Suprapubic skin (tissue), 4 donors: ENCODE measurements around the gene EIF2AK3. TPM values are rescaled to one million over a fixed set of nuclear protein-coding genes. Genes with fewer than 3 reads are reported as not detected.

Experiments used
- DNase-seq, 2 donors: peaks; one replicate each; pipeline ENCODE4 v3.0.0-alpha.2; 2019; ENCODE audit warnings: low spot score in 2 of 2
- H3K27ac ChIP-seq: fragments of 200-600 bp; sonication (generic); one replicate; pipeline ENCODE4 v1.5.1; 2019
- H3K27me3 ChIP-seq: fragments of 200-600 bp; sonication (generic); one replicate; pipeline ENCODE4 v1.5.1; 2019
- H3K36me3 ChIP-seq: fragments of 200-600 bp; sonication (generic); one replicate; pipeline ENCODE4 v1.5.1; 2019
- H3K4me1 ChIP-seq: fragments of 200-600 bp; sonication (generic); one replicate; pipeline ENCODE4 v1.5.1; 2019
- H3K4me3 ChIP-seq: fragments of 200-600 bp; sonication (generic); one replicate; pipeline ENCODE4 v1.5.1; 2019; ENCODE audit warnings: mild to moderate bottlenecking
- H3K9me3 ChIP-seq: fragments of 200-600 bp; sonication (generic); one replicate; pipeline ENCODE4 v1.5.1; 2019
- CTCF ChIP-seq, 2 donors: fragments of 200-600 bp in 1 of 2; fragments of 450-650 bp in 1 of 2; sonication (generic) in 1 of 2; IDR thresholded peaks; one replicate each; pipeline ENCODE4 v1.5.1; 2016 to 2019; ENCODE audit warnings: antibody characterized with exemption in 2 of 2, mild to moderate bottlenecking in 1 of 2, moderate library complexity in 1 of 2
- EP300 ChIP-seq: sonication (generic); formaldehyde crosslinking; IDR thresholded peaks from one replicate; pipeline ENCODE4 v1.6.1; 2017; ENCODE audit warnings: antibody characterized with exemption
- POLR2A ChIP-seq, 2 donors: fragments of 450-650 bp; IDR thresholded peaks; one replicate each; pipeline ENCODE4 v1.6.1; 2017; ENCODE audit warnings: antibody characterized with exemption in 2 of 2, mild to moderate bottlenecking in 2 of 2, moderate library complexity in 2 of 2
- POLR2AphosphoS5 ChIP-seq, 3 donors: sonication (generic); formaldehyde crosslinking; IDR thresholded peaks; one replicate each; pipeline ENCODE4 v1.6.1; 2017; ENCODE audit warnings: antibody characterized with exemption in 3 of 3
- WGBS: methylation state at CpG from one replicate; pipeline ENCODE4 v1.1.5; 2018; 5-methylcytosine and 5-hydroxymethylcytosine counted together
- total RNA-seq, 4 donors: library from RNA; depleted of rRNA; stranded (reverse); fragments of >200 nt; gene quantifications; one replicate each; pipeline ENCODE4 v1.1.0, GENCODE V29; 2016

The EIF2AK3 gene
- total RNA-seq, 4 donors from 2014 or later: 23.4 to 30.2 (median 23.9) TPM

DNA sequence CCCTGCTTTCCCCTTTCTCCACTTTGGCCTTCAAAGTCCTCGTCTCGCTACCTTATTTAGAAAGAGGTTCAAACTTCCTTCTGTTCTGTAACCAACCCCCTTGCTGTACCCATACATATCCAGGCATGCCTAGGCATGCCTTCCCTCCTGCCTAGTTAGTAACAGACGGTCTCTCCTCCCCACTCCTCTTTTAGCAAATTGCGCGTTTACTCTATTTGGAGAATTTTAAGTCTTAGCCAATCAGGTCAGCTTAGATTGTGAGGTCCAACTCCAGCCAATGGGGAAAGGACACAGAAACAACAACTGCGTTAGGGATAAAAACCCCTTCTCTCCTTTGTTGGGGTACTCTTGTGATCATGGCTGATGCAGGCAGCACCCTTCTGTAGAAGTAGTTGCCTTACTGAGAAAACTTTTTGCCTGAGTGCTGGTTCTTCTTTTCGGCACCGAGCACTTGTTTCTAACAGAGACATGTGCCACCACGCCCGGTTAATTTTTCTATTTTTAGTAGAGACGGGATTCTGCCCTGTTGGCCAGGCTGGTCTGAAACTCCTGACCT lies 88.8 kb downstream of the EIF2AK3 start:
- no peak overlapping the region for H3K4me3 ChIP-seq
- DNase-seq: no peak
- H3K36me3 ChIP-seq: no peaks in the 10 kb centered on the region
- no peaks in the 10 kb centered on the region for H3K27me3 ChIP-seq
- no peaks in the 10 kb centered on the region for H3K4me1 ChIP-seq
- TF ChIP-seq EP300: no peak
- no peak for TF ChIP-seq POLR2A (IDR thresholded peaks at IDR 0.05)
- no peak for TF ChIP-seq POLR2AphosphoS5 (IDR thresholded peaks at IDR 0.05)
- TF ChIP-seq CTCF (IDR thresholded peaks at IDR 0.05): no peak
- WGBS: 89% methylated on average over 11 of the region's 11 CpGs
- H3K9me3 ChIP-seq: no peaks in the 10 kb centered on the region
- no peak overlapping the region for H3K27ac ChIP-seq

GRCh38 chr2:88537640-88538039 lies 89.6 kb downstream of the EIF2AK3 start:
- Histone ChIP-seq H3K27me3 (no peaks in the 10 kb centered on the region), H3K4me3 (no peak overlapping the region), H3K9me3 (no peaks in the 10 kb centered on the region), H3K4me1 (no peaks in the 10 kb centered on the region), H3K36me3 (no peaks in the 10 kb centered on the region), H3K27ac (no peak overlapping the region)
- no peak for DNase-seq
- TF ChIP-seq CTCF (IDR thresholded peaks at IDR 0.05) (no peak), POLR2AphosphoS5 (IDR thresholded peaks at IDR 0.05) (no peak), POLR2A (IDR thresholded peaks at IDR 0.05) (no peak), EP300 (no peak)
- 51% methylated on average over 6 of the region's 6 CpGs for WGBS

DNA sequence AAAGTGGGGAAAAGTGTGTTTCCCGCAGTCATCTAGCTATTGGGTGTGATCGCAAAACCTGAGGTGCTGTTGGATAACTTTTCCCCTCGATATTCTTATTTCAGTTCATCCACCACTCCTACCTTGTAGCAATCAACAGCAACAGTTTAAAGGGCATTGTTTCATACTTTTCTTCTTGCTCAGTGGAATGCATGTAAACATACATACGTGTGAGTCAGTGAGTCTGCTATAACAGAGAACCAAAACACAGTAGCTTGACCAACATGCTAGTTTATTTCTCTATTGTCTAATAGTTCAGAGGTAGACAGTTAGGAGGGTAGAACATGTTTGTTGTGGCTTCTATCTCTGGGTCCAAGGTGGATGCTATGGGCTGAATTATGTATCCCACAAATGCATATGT lies 97.2 kb downstream of the EIF2AK3 start:
- no peaks in the 10 kb centered on the region for H3K9me3 ChIP-seq
- TF ChIP-seq EP300: no peak
- TF ChIP-seq POLR2AphosphoS5 (IDR thresholded peaks at IDR 0.05): no peak
- no peak for TF ChIP-seq CTCF (IDR thresholded peaks at IDR 0.05)
- TF ChIP-seq POLR2A (IDR thresholded peaks at IDR 0.05): no peak
- H3K4me1 ChIP-seq: no peaks in the 10 kb centered on the region
- H3K27ac ChIP-seq: no peak overlapping the region
- 89% methylated on average over 4 of the region's 4 CpGs for WGBS
- no peaks in the 10 kb centered on the region for H3K27me3 ChIP-seq
- no peaks in the 10 kb centered on the region for H3K36me3 ChIP-seq
- no peak overlapping the region for H3K4me3 ChIP-seq
- DNase-seq: no peak

DNA sequence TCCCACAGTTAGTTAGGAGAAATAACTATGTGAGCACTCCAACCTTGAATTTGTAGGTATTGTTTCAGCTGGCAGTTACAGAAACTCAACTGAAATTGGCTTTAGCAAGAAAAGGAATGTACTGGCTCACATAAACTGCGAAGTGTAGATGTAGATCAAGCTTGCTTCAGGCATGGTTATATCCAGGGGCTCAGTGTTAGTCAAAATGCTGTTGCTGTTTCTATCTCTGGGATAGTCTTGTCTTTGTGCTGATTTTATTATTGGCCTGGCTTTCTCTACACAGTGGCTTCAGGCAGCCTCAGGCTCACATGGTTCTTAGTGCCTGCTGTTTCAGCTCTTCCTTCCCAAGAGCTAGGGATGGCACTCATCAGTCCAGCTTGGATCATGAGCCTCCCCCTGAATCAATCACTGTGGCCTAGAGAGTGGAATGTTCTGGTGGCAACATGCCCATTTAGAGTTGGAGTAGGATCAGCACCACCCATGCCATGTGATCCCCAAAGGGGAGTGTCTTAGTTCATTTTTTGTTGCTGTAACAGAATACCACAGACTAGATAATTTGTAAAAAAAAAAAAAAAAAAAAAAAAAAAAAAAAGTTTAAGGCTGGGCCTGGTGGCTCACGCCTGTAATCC lies 105.7 kb downstream of the EIF2AK3 start:
- Histone ChIP-seq H3K27ac (no peak overlapping the region), H3K4me3 (no peak overlapping the region), H3K9me3 (no peaks in the 10 kb centered on the region), H3K36me3 (no peaks in the 10 kb centered on the region), H3K4me1 (no peaks in the 10 kb centered on the region), H3K27me3 (no peaks in the 10 kb centered on the region)
- 74% methylated on average over 2 of the region's 2 CpGs for WGBS
- no peak for TF ChIP-seq CTCF (IDR thresholded peaks at IDR 0.05)
- TF ChIP-seq POLR2AphosphoS5 (IDR thresholded peaks at IDR 0.05): no peak
- TF ChIP-seq POLR2A (IDR thresholded peaks at IDR 0.05): no peak
- no peak for TF ChIP-seq EP300
- DNase-seq: no peak

DNA sequence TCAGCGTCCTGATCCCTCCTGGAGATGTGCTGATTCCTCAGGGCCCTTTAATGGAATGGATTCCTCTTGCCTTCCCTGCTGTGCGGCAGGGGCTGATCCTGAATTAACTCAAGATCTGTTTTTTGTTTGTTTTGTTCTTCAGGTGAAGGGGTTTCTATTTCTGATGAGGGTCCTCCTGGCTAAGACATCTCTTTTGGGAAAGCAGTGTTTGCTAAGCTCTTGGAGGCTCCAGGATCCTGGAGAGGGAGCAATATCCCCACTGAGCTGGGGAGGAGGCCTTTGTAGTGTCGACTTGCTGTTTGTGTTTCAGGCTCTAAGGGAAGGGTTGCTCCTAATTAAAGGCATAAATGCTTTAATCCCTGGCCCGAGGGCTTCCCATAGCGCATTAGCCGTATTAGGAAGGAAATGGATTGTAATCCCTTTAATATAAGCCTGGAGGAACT lies 109.5 kb downstream of the EIF2AK3 start:
- H3K27me3 ChIP-seq: no peaks in the 10 kb centered on the region
- peaks cover 4% of the 10 kb centered on the region for H3K9me3 ChIP-seq
- no peak for DNase-seq
- no peaks in the 10 kb centered on the region for H3K36me3 ChIP-seq
- H3K4me3 ChIP-seq: no peak overlapping the region
- no peak overlapping the region for H3K27ac ChIP-seq
- WGBS: 37% methylated on average over 6 of the region's 6 CpGs
- TF ChIP-seq EP300 (no peak), POLR2A (IDR thresholded peaks at IDR 0.05) (no peak), CTCF (IDR thresholded peaks at IDR 0.05) (no peak), POLR2AphosphoS5 (IDR thresholded peaks at IDR 0.05) (no peak)
- no peaks in the 10 kb centered on the region for H3K4me1 ChIP-seq

Other genes starting within 250 kb of the EIF2AK3 start
- under 1 TPM in 1 of 4 donors, not detected in 3; 0.21 TPM for gene FOXI3, start 174.8 kb downstream of the EIF2AK3 start, total RNA-seq
- gene RPIA, start 64.2 kb upstream of the EIF2AK3 start, total RNA-seq: 1 to 10 TPM; 7.9 to 9.8 (median 9.6) TPM